ENCODE results near the gene FLOT2.
"Not testable (repeated sequence)": the region's sequence is repeated elsewhere in the genome, so short reads cannot be mapped to it uniquely, and the experiment has no call there.

Gene FLOT2

DNA sequence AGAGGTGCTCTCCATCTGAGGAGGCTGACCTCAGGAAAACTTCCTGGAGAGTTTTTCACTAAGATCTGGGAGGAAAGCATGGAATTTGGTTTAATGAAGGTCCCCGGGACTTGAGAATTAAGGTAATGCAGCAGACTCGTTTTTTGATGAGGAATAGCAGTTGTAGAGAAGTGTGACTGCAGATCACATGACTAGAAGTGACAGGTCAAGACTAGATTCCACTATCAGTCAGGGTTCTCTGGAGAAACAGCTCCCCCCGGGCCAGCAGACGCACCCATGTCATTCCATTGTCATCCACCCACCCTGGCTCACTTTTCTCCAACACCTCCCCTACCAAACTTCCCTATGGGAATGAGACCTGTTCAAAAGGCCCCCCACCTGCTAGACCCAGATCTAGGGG lies 7.3 kb upstream of the FLOT2 start:
- Histone ChIP-seq H3K4me2 (ENCODE audit: low read length) (no peak overlapping the region), H3F3A (ENCODE audit: insufficient read depth, low read length) (peaks cover 5% of the 10 kb centered on the region; the same call in 1 of the 2 replicates), H3K9me3 (ENCODE audit: low read length) (no peaks in the 10 kb centered on the region), H3K27ac (ENCODE audit: low read depth, low read length, poor library complexity, severe bottlenecking) (no peak overlapping the region), H3K9ac (ENCODE audit: low read length) (no peak overlapping the region), H3K79me2 (ENCODE audit: insufficient read depth, low read length) (peaks cover 10% of the 10 kb centered on the region; the same call in 1 of the 2 replicates), H3K27me3 (ENCODE audit: insufficient read depth, low read length) (no peaks in the 10 kb centered on the region), H3K9me2 (ENCODE audit: low read depth, low read length) (no peaks in the 10 kb centered on the region), H3K4me3 (ENCODE audit: low read depth, low read length, poor library complexity, severe bottlenecking) (no peak overlapping the region), H4K20me1 (ENCODE audit: insufficient read depth, low read length) (no peaks in the 10 kb centered on the region), H3K4me1 (ENCODE audit: insufficient read depth, low read length, severe bottlenecking) (peaks cover 24% of the 10 kb centered on the region), H2AFZ (ENCODE audit: low read length) (no peak overlapping the region), H3K36me3 (ENCODE audit: insufficient read depth, low read length) (peaks cover 47% of the 10 kb centered on the region)
- no peak for TF ChIP-seq EZH2 (IDR thresholded peaks at IDR 0.05; ENCODE audit: borderline replicate concordance, low read length)
- TF ChIP-seq, protein P1, sequence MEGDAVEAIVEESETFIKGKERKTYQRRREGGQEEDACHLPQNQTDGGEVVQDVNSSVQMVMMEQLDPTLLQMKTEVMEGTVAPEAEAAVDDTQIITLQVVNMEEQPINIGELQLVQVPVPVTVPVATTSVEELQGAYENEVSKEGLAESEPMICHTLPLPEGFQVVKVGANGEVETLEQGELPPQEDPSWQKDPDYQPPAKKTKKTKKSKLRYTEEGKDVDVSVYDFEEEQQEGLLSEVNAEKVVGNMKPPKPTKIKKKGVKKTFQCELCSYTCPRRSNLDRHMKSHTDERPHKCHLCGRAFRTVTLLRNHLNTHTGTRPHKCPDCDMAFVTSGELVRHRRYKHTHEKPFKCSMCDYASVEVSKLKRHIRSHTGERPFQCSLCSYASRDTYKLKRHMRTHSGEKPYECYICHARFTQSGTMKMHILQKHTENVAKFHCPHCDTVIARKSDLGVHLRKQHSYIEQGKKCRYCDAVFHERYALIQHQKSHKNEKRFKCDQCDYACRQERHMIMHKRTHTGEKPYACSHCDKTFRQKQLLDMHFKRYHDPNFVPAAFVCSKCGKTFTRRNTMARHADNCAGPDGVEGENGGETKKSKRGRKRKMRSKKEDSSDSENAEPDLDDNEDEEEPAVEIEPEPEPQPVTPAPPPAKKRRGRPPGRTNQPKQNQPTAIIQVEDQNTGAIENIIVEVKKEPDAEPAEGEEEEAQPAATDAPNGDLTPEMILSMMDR (IDR thresholded peaks at IDR 0.05; ENCODE audit: low read length): no peak

- not testable (repeated sequence) for H3K9ac ChIP-seq (ENCODE audit: low read length); H3K27ac ChIP-seq (ENCODE audit: low read depth, low read length, poor library complexity, severe bottlenecking); H3K27me3 ChIP-seq (ENCODE audit: insufficient read depth, low read length); H3K9me3 ChIP-seq (ENCODE audit: low read length); H4K20me1 ChIP-seq (ENCODE audit: insufficient read depth, low read length); H2AFZ ChIP-seq (ENCODE audit: low read length); H3F3A ChIP-seq (ENCODE audit: insufficient read depth, low read length); H3K9me2 ChIP-seq (ENCODE audit: low read depth, low read length)
- Histone ChIP-seq H3K4me3 (ENCODE audit: low read depth, low read length, poor library complexity, severe bottlenecking) (peak overlapping the region; percentile 33), H3K4me2 (ENCODE audit: low read length) (peak overlapping the region; percentile 40; the same call in 1 of the 2 replicates), H3K79me2 (ENCODE audit: insufficient read depth, low read length) (peaks cover 10% of the 10 kb centered on the region; the same call in 1 of the 2 replicates), H3K36me3 (ENCODE audit: insufficient read depth, low read length) (peaks cover 36% of the 10 kb centered on the region), H3K4me1 (ENCODE audit: insufficient read depth, low read length, severe bottlenecking) (peaks cover 24% of the 10 kb centered on the region)
Measured at GRCh38 chr17:28903546-28903841, 6.0 kb upstream of the FLOT2 start.

DNA sequence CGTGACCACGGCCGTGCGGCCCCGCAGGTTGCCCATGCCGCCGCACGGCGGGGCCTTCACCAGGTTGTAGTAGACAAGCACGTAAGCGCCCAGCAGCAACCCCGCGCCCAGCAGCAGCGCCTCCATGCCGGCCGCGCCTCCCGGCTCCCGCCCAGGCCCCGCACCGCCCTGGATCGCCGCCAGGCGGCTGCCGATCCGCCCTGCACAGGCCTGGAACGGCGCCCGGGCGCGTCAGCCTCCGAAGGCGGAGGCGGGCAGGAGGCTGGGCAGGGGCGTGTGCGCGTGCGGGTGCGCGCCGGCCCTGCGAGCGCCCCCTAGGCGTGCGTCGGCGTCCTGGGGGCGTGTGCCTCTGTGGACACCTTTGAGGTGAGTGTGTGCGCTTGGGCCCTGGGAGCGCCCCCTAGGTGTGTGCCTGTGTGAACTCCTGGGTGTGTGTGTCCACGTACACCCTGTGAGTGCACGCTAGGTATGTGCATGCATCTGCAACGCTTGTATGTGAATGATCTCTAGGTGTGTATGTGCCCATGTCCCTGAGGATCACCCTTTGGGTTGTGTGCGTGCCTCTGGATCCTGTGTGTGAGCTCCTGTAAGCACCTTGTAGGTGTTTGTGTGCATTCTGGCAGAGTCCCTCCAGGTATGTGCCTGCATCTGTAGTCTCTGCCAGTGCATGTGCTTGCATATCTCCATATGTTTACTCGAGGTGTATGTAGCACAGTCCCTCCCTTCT lies 5.4 kb upstream of the FLOT2 start, which contains the start of gene DHRS13:
TSS of gene DHRS13 (minus strand) at position 261 of the 727 bp plus-strand sequence. CDS start at position 126, 135 bp downstream.
- TF ChIP-seq, protein P1 (IDR thresholded peaks at IDR 0.05; ENCODE audit: low read length): peak; percentile 99
- TF ChIP-seq EZH2 (IDR thresholded peaks at IDR 0.05; ENCODE audit: borderline replicate concordance, low read length): no peak
- Histone ChIP-seq H4K20me1 (ENCODE audit: insufficient read depth, low read length) (no peaks in the 10 kb centered on the region), H3K79me2 (ENCODE audit: insufficient read depth, low read length) (peaks cover 10% of the 10 kb centered on the region; the same call in 1 of the 2 replicates), H3F3A (ENCODE audit: insufficient read depth, low read length) (peaks cover 5% of the 10 kb centered on the region; the same call in 1 of the 2 replicates), H2AFZ (ENCODE audit: low read length) (no peak within 1 kb of the TSS), H3K4me2 (ENCODE audit: low read length) (peak within 1 kb of the TSS; percentile 89), H3K4me1 (ENCODE audit: insufficient read depth, low read length, severe bottlenecking) (peaks cover 27% of the 10 kb centered on the region), H3K9me3 (ENCODE audit: low read length) (no peaks in the 10 kb centered on the region), H3K9me2 (ENCODE audit: low read depth, low read length) (no peaks in the 10 kb centered on the region), H3K36me3 (ENCODE audit: insufficient read depth, low read length) (peaks cover 31% of the 10 kb centered on the region), H3K9ac (ENCODE audit: low read length) (peak within 1 kb of the TSS; percentile 89), H3K27ac (ENCODE audit: low read depth, low read length, poor library complexity, severe bottlenecking) (peak within 1 kb of the TSS; percentile 67), H3K4me3 (ENCODE audit: low read depth, low read length, poor library complexity, severe bottlenecking) (peak within 1 kb of the TSS; percentile 73), H3K27me3 (ENCODE audit: insufficient read depth, low read length) (no peaks in the 10 kb centered on the region)
